ENCODE results near the gene CYP2A7.
A peak's percentile ranks its signal among the peaks of the same experiment; 100 is the strongest.
"Not testable (repeated sequence)": the region's sequence is repeated elsewhere in the genome, so short reads cannot be mapped to it uniquely, and the experiment has no call there.

The CYP2A7 gene

DNA sequence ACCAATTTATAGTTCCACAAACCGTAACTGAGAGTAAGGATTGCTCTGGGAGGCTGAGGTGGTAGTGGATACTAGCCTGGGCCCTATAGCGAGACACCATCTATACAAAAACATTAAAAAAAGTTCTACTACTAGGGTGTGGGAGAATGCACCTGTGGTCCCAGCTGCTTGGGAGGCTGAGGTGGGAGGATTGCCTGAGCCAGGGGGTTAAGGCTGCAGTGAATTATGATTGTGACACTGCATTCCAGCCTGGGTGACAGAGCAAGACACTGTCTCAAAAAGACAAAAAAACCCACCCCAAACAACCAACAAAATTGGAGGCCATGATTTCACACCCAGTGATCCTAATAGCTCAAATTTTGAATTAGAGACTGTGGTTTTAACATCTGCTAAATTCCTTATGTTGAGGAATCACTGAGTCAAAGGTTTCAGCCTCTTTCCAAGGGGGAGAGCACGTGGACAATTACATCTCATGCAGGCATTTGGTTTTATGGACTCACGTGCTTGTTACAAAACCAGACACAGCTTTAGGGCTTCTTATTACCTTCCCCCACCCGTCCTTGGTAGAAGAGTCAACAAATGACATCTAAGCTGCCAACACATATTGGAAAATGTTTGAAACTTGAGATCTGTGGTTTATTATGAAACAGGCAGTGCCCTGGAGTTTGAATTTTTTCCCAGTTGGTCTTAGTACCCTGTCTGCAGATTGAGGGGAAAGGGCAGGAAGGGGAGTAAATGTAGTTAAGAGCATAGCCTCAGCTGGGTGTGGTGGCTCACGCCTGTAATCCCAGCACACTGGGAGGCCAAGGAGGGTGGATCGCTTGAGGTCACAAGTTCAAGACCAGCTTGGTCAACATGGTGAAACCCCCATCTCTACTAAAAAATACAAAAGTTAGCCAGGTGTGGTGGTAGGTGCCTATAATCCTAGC is 50.3 kb downstream of the CYP2A7 start (continued):
- TF ChIP-seq, protein P1, sequence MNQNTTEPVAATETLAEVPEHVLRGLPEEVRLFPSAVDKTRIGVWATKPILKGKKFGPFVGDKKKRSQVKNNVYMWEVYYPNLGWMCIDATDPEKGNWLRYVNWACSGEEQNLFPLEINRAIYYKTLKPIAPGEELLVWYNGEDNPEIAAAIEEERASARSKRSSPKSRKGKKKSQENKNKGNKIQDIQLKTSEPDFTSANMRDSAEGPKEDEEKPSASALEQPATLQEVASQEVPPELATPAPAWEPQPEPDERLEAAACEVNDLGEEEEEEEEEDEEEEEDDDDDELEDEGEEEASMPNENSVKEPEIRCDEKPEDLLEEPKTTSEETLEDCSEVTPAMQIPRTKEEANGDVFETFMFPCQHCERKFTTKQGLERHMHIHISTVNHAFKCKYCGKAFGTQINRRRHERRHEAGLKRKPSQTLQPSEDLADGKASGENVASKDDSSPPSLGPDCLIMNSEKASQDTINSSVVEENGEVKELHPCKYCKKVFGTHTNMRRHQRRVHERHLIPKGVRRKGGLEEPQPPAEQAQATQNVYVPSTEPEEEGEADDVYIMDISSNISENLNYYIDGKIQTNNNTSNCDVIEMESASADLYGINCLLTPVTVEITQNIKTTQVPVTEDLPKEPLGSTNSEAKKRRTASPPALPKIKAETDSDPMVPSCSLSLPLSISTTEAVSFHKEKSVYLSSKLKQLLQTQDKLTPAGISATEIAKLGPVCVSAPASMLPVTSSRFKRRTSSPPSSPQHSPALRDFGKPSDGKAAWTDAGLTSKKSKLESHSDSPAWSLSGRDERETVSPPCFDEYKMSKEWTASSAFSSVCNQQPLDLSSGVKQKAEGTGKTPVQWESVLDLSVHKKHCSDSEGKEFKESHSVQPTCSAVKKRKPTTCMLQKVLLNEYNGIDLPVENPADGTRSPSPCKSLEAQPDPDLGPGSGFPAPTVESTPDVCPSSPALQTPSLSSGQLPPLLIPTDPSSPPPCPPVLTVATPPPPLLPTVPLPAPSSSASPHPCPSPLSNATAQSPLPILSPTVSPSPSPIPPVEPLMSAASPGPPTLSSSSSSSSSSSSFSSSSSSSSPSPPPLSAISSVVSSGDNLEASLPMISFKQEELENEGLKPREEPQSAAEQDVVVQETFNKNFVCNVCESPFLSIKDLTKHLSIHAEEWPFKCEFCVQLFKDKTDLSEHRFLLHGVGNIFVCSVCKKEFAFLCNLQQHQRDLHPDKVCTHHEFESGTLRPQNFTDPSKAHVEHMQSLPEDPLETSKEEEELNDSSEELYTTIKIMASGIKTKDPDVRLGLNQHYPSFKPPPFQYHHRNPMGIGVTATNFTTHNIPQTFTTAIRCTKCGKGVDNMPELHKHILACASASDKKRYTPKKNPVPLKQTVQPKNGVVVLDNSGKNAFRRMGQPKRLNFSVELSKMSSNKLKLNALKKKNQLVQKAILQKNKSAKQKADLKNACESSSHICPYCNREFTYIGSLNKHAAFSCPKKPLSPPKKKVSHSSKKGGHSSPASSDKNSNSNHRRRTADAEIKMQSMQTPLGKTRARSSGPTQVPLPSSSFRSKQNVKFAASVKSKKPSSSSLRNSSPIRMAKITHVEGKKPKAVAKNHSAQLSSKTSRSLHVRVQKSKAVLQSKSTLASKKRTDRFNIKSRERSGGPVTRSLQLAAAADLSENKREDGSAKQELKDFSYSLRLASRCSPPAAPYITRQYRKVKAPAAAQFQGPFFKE (tag by site-specific recombination; IDR thresholded peaks at IDR 0.05; ENCODE audit: borderline replicate concordance): no peak

DNA sequence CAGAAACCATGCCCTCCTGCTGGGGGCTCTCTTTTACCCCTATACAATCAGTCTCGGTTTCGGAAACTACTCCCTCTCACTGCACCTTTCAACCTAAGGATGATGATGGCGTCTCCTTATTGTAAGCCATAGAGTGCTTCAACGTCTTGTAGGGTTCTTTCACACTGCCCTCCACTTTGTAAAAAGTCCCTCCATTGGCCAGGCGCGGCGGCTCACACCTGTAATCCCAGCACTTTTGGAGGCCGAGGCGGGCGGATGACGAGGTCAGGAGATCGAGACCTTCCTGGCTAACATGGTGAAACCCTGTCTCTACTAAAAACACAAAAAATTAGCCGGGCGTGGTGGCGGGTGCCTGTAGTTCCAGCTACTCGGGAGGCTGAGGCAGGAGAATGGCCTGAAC is 51.3 kb downstream of the CYP2A7 start:
- H3K27ac ChIP-seq (ENCODE audit: extremely low read depth, low read depth, low read length): peak overlapping the region; percentile 30; the same call in 1 of the 2 replicates
- ChIA-PET POLR2A (interaction anchor here (1.6 kb wide), 1 partner anchor 8 kb away, joined by 5 read pairs; no protein-coding TSS in a partner anchor), CTCF (interaction anchor here (0.7 to 1.6 kb wide), 4 partner anchors 11 to 167 kb away, joined by 3 to 8 read pairs (median 4); no protein-coding TSS in a partner anchor)
- H3K36me3 ChIP-seq (ENCODE audit: control insufficient read depth in 2 of 2, insufficient read depth in 1 of 2, low read length in 2 of 2): peaks cover 9 to 14% of the 10 kb centered on the region in 2 experiments; a peak in 2 of 3 replicates
- H3K9me3 ChIP-seq (ENCODE audit: control insufficient read depth, insufficient read depth, low read depth, low read length); H3K4me3 ChIP-seq (ENCODE audit: low read depth, low read length): not testable (repeated sequence)
- H3K4me1 ChIP-seq (ENCODE audit: control insufficient read depth, insufficient read depth, low read length): peaks cover 26% of the 10 kb centered on the region

DNA sequence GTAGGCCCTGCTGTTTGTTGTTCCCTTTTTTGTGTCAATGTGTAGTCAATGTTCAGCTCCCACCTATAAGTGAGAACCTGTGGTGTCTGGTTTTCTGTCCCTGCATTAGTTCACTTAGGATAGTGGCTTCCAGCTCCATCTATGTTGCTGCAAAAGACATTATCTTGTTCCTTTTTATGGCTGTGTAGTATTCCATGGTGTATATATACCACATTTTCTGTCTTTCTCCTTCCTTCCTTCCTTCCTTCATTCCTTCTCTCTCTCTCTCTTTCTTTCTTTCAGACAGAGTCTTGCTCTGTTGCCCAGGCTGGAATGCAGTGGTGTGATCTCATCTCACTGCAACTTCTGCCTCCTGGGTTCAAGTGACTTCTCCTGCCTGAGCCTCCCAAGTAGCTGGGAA is 52.8 kb downstream of the CYP2A7 start:
- CTCF ChIA-PET: interaction anchor here (0.7 to 2.3 kb wide), 3 partner anchors 10 to 145 kb away, joined by 3 to 11 read pairs (median 4); partner anchors contain the start of gene ACTMAP
- TF ChIP-seq ZNF585B (tag by site-specific recombination; IDR thresholded peaks at IDR 0.05) (no peak), ZNF600 (tag by site-specific recombination; IDR thresholded peaks at IDR 0.05) (no peak), ZNF146 (tag by site-specific recombination; IDR thresholded peaks at IDR 0.05) (peak; percentile 100), ZNF48 (tag by site-specific recombination; IDR thresholded peaks at IDR 0.05) (no peak), ZNF214 (tag by site-specific recombination; IDR thresholded peaks at IDR 0.05; ENCODE audit: borderline replicate concordance) (no peak), ZNF76 (tag by site-specific recombination; IDR thresholded peaks at IDR 0.05; ENCODE audit: borderline replicate concordance, low read depth) (no peak), HOXD13 (CRISPR knock-in tag; IDR thresholded peaks at IDR 0.05; ENCODE audit: borderline replicate concordance) (no peak), ZNF501 (tag by site-specific recombination; IDR thresholded peaks at IDR 0.05) (no peak), SP2 (tag by site-specific recombination; IDR thresholded peaks at IDR 0.05) (no peak), ZNF37A (tag by site-specific recombination; IDR thresholded peaks at IDR 0.05) (no peak), ZNF23 (tag by site-specific recombination; IDR thresholded peaks at IDR 0.05; ENCODE audit: borderline replicate concordance) (no peak), ZNF132 (tag by site-specific recombination; IDR thresholded peaks at IDR 0.05; ENCODE audit: borderline replicate concordance) (no peak), ZNF624 (tag by site-specific recombination; IDR thresholded peaks at IDR 0.05) (no peak), ZNF837 (tag by site-specific recombination; IDR thresholded peaks at IDR 0.05) (no peak), RBAK (tag by site-specific recombination; IDR thresholded peaks at IDR 0.05) (no peak), ZNF350 (tag by site-specific recombination; IDR thresholded peaks at IDR 0.05) (no peak), ZFP41 (tag by site-specific recombination; IDR thresholded peaks at IDR 0.05; ENCODE audit: borderline replicate concordance) (no peak), ZNF175 (tag by site-specific recombination; IDR thresholded peaks at IDR 0.05) (no peak), ZNF629 (tag by site-specific recombination; IDR thresholded peaks at IDR 0.05) (no peak)
- TF ChIP-seq, protein P2, sequence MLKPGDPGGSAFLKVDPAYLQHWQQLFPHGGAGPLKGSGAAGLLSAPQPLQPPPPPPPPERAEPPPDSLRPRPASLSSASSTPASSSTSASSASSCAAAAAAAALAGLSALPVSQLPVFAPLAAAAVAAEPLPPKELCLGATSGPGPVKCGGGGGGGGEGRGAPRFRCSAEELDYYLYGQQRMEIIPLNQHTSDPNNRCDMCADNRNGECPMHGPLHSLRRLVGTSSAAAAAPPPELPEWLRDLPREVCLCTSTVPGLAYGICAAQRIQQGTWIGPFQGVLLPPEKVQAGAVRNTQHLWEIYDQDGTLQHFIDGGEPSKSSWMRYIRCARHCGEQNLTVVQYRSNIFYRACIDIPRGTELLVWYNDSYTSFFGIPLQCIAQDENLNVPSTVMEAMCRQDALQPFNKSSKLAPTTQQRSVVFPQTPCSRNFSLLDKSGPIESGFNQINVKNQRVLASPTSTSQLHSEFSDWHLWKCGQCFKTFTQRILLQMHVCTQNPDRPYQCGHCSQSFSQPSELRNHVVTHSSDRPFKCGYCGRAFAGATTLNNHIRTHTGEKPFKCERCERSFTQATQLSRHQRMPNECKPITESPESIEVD (tag by site-specific recombination; IDR thresholded peaks at IDR 0.05): no peak
- TF ChIP-seq, protein P3, sequence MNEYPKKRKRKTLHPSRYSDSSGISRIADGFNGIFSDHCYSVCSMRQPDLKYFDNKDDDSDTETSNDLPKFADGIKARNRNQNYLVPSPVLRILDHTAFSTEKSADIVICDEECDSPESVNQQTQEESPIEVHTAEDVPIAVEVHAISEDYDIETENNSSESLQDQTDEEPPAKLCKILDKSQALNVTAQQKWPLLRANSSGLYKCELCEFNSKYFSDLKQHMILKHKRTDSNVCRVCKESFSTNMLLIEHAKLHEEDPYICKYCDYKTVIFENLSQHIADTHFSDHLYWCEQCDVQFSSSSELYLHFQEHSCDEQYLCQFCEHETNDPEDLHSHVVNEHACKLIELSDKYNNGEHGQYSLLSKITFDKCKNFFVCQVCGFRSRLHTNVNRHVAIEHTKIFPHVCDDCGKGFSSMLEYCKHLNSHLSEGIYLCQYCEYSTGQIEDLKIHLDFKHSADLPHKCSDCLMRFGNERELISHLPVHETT (tag by site-specific recombination; IDR thresholded peaks at IDR 0.05): no peak
- TF ChIP-seq, protein P4, sequence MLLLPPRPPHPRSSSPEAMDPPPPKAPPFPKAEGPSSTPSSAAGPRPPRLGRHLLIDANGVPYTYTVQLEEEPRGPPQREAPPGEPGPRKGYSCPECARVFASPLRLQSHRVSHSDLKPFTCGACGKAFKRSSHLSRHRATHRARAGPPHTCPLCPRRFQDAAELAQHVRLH (tag by site-specific recombination; IDR thresholded peaks at IDR 0.05): peak; percentile 98

More for the DNA sequence above, 52.8 kb downstream of the CYP2A7 start:
- H3K4me1 ChIP-seq (ENCODE audit: control insufficient read depth, insufficient read depth, low read length): peaks cover 25% of the 10 kb centered on the region
- H3K27ac ChIP-seq (ENCODE audit: extremely low read depth, low read depth, low read length): no peak overlapping the region
- POLR2A ChIA-PET: no interaction called here
- H3K4me3 ChIP-seq (ENCODE audit: low read depth, low read length): no peak overlapping the region
- no peaks in the 10 kb centered on the region for H3K9me3 ChIP-seq (ENCODE audit: control insufficient read depth, insufficient read depth, low read depth, low read length)
- peaks cover 9 to 14% of the 10 kb centered on the region in 2 experiments; a peak in 2 of 3 replicates for H3K36me3 ChIP-seq (ENCODE audit: control insufficient read depth in 2 of 2, insufficient read depth in 1 of 2, low read length in 2 of 2)
